ENCODE data around the gene BMP6. TPM values are rescaled to one million over a fixed set of nuclear protein-coding genes. Genes with fewer than 3 reads are reported as not detected.

The BMP6 gene
- polyA plus RNA-seq, 2 of the 4 experiments (the other 2 are of a cell fraction): 8.4 to 23.0 TPM

GRCh38 chr6:7812623-7813022, 86.7 kb downstream of the BMP6 start:
- POLR2A ChIA-PET: no interaction called here
- no peaks in the 10 kb centered on the region for H3K9me3 ChIP-seq
- no peak for TF ChIP-seq PHF8 (IDR thresholded peaks at IDR 0.05; ENCODE audit: borderline replicate concordance, low read depth)
- no peak for TF ChIP-seq EHF (CRISPR knock-in tag; IDR thresholded peaks at IDR 0.05)
- no peak for TF ChIP-seq KDM5A (IDR thresholded peaks at IDR 0.05)
- no peak for TF ChIP-seq MAZ (IDR thresholded peaks at IDR 0.05; ENCODE audit: borderline replicate concordance, low read depth, low read length)
- TF ChIP-seq, protein P1, sequence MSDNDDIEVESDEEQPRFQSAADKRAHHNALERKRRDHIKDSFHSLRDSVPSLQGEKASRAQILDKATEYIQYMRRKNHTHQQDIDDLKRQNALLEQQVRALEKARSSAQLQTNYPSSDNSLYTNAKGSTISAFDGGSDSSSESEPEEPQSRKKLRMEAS (IDR thresholded peaks at IDR 0.05): no peak
- TF ChIP-seq RARB (CRISPR knock-in tag; IDR thresholded peaks at IDR 0.05): no peak
- no peak for TF ChIP-seq HOXB13 (CRISPR knock-in tag; IDR thresholded peaks at IDR 0.05; ENCODE audit: low read depth)
- TF ChIP-seq, protein P2, sequence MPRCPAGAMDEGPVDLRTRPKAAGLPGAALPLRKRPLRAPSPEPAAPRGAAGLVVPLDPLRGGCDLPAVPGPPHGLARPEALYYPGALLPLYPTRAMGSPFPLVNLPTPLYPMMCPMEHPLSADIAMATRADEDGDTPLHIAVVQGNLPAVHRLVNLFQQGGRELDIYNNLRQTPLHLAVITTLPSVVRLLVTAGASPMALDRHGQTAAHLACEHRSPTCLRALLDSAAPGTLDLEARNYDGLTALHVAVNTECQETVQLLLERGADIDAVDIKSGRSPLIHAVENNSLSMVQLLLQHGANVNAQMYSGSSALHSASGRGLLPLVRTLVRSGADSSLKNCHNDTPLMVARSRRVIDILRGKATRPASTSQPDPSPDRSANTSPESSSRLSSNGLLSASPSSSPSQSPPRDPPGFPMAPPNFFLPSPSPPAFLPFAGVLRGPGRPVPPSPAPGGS (IDR thresholded peaks at IDR 0.05): no peak
- TF ChIP-seq EHMT2 (IDR thresholded peaks at IDR 0.05; ENCODE audit: low read depth): no peak
- TF ChIP-seq FOSB (CRISPR knock-in tag; IDR thresholded peaks at IDR 0.05): no peak
- TF ChIP-seq SMC3 (IDR thresholded peaks at IDR 0.05): no peak
- no peaks in the 10 kb centered on the region for H3K4me1 ChIP-seq
- H3K4me2 ChIP-seq: no peak overlapping the region
- H3K4me3 ChIP-seq: no peak overlapping the region
- 90% methylated on average over 2 of the region's 2 CpGs for WGBS (ENCODE audit: missing lambda C conversion rate)
- CTCF ChIA-PET: no interaction called here
- H3K27ac ChIP-seq: no peak overlapping the region
- FAIRE-seq (no peak), ATAC-seq (no peak), DNase-seq (ENCODE audit: low read depth in 1 of 2, low spot score in 1 of 2) (no peak)

DNA sequence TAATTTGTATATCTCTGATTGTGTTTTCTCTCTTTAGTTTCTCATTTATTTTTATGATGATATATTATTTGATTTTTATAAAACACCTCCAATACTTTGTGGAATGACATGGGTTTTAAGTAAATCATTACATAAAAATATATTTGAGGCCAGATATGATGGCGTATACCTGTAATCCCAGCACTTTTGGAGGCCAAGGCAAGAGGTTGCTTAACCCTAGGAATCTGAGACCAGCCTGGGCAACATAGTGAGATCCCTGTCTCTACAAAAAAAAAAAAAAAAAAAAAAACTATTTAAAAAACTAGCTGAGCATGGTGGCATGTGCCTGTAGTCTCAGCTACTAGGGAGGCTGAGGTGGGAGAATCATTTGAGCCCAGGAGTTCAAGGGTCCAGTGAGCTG, 87.3 kb downstream of the BMP6 start:
- ATAC-seq (no peak), DNase-seq (ENCODE audit: low read depth in 1 of 2, low spot score in 1 of 2) (no peak), FAIRE-seq (no peak)
- POLR2A ChIA-PET: no interaction called here
- Histone ChIP-seq H3K4me2 (no peak overlapping the region), H3K4me1 (no peaks in the 10 kb centered on the region), H3K4me3 (no peak overlapping the region), H3K27ac (no peak overlapping the region), H3K9me3 (no peaks in the 10 kb centered on the region)
- WGBS (ENCODE audit: missing lambda C conversion rate): 88% methylated on average over 1 of the region's 1 CpG
- CTCF ChIA-PET: interaction anchor here (2.3 kb wide), 1 partner anchor 91 kb away, joined by 8 read pairs; no protein-coding TSS in a partner anchor
- TF ChIP-seq ATOH8 (CRISPR knock-in tag; IDR thresholded peaks at IDR 0.05; ENCODE audit: low read depth) (no peak), MAFK (IDR thresholded peaks at IDR 0.05; ENCODE audit: partially characterized antibody) (no peak), HES2 (IDR thresholded peaks at IDR 0.05) (no peak), FOXS1 (CRISPR knock-in tag; IDR thresholded peaks at IDR 0.05) (no peak), HOXB5 (CRISPR knock-in tag; IDR thresholded peaks at IDR 0.05) (no peak), RNF2 (IDR thresholded peaks at IDR 0.05; ENCODE audit: borderline replicate concordance, low read depth) (no peak), RARB (CRISPR knock-in tag; IDR thresholded peaks at IDR 0.05) (no peak), JUNB (IDR thresholded peaks at IDR 0.05) (no peak), CHD4 (IDR thresholded peaks at IDR 0.05; ENCODE audit: borderline replicate concordance) (no peak), KDM1A (IDR thresholded peaks at IDR 0.05; ENCODE audit: low read depth) (no peak)

DNA sequence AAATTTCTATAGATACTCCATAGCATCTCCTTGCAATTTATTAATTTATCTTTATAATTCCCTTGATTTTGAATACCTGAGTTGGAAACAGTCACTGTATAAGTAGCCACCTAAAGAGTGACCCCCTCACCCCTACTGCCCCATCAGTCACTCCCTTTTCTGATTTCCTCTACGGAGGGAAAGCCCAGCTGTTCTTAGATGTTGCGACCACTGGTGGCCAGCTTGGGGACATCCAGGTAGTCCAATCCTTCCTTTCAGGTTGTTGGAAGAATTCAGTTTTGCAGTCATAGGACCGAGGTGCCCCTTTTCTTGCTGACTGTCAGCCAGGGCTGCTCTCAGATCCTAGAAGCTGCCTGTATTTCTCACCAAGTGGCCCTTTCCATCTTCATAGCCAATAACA, 87.8 kb downstream of the BMP6 start:
- POLR2A ChIA-PET: no interaction called here
- TF ChIP-seq ZFP36 (IDR thresholded peaks at IDR 0.05; ENCODE audit: borderline replicate concordance, partially characterized antibody) (no peak), BHLHE40 (IDR thresholded peaks at IDR 0.05; ENCODE audit: low read depth, low read length) (no peak), ZSCAN20 (CRISPR knock-in tag; IDR thresholded peaks at IDR 0.05) (no peak), RAD21 (conservative IDR thresholded peaks at IDR 0.05 in 1 of 2, IDR thresholded peaks at IDR 0.05 in 1 of 2) (no peak), RCOR1 (IDR thresholded peaks at IDR 0.05; ENCODE audit: low read depth, low read length) (no peak)
- DNase-seq (ENCODE audit: low read depth in 1 of 2, low spot score in 1 of 2): peak in 1 of 2 experiments; percentile 9
- Histone ChIP-seq H3K27ac (no peak overlapping the region), H3K9me3 (no peaks in the 10 kb centered on the region), H3K4me1 (no peaks in the 10 kb centered on the region), H3K4me2 (no peak overlapping the region), H3K4me3 (no peak overlapping the region)
- peak in 1 of 2 experiments; percentile 44; a peak in 2 of 6 replicates for ATAC-seq
- no peak for FAIRE-seq
- 73% methylated on average over 3 of the region's 3 CpGs for WGBS (ENCODE audit: missing lambda C conversion rate)
- CTCF ChIA-PET: interaction anchor here (2.3 kb wide), 1 partner anchor 91 kb away, joined by 8 read pairs; no protein-coding TSS in a partner anchor
